ENCODE results near the gene MAST3.

DNA sequence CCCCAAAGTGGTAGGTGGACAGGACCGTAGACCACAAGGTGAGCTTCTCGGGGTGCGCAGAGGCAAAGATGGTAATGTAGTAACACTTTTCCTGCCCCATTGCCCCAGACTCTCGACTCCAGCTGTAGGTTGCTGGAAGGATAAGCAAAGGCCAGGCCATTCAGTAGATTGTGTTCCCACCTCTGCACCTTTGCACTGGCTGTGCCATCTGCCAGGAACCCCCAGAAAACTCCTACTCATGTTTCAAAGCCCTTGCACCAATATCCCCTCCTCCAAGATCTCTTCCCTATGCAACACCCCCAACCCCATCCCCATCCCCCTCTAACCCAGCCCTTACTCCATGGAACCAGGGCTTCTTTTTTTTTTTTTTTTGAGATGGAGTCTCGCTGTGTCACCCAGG lies 29.2 kb upstream of the MAST3 start:
- TF ChIP-seq U2AF2 (IDR thresholded peaks at IDR 0.05; ENCODE audit: low read depth, low read length) (no peak), GTF3A (CRISPR knock-in tag; conservative IDR thresholded peaks at IDR 0.05) (no peak), PRPF4 (IDR thresholded peaks at IDR 0.05; ENCODE audit: low read depth, low read length, poor library complexity, severe bottlenecking) (no peak)

Data from HepG2 (cell line).